Uterus (tissue), 2 donors: ENCODE results near the gene LYRM9.

Experiments
- CTCF ChIP-seq, 4 experiments: fragments of 200-600 bp in 2 of 4; fragments of 450-650 bp in 2 of 4; sonication (generic) in 2 of 4; IDR thresholded peaks; one replicate each; pipeline ENCODE4 v1.5.1; 2016 to 2019; ENCODE audit warnings: antibody characterized with exemption in 4 of 4, mild to moderate bottlenecking in 2 of 4, moderate library complexity in 1 of 4
- POLR2A ChIP-seq, 2 donors: fragments of 450-650 bp; IDR thresholded peaks; one replicate each; pipeline ENCODE4 v1.6.1; 2016; ENCODE audit warnings: antibody characterized with exemption in 2 of 2, mild to moderate bottlenecking in 1 of 2, moderate library complexity in 1 of 2

- TF ChIP-seq CTCF (IDR thresholded peaks at IDR 0.05) = no peak
- TF ChIP-seq POLR2A (IDR thresholded peaks at IDR 0.05) = no peak
Observed at GRCh38 chr17:27896701-27897100, 3.5 kb upstream of the LYRM9 start.
